ENCODE results near the gene MPLKIP.

The MPLKIP gene

DNA sequence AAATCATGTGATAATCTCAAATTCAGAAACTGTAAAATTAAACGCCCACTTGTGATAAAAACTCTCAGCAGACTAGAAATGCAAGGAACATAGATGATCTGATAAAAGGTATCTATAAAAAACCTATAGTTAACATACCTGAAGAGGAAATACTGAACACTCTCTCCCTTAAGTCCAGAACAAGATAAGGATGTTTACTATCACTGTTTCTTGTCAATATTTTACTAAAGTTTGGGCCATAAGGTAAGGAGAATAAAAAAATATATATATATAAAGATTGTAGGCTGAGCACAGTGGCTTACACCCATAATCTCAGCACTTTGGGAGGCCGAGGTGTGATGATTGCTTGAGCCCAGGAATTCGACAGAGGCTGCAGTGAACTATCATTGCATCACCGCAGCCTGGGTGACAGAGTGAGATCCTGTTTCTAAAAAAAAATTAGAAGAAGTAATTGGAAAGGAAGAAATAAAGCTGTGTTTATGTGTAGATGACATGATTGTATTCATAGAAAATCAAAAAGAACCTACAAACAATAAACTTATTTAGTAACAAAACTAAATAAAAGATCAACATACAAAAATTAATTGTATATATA, 28.4 kb downstream of the MPLKIP start:
- TF ChIP-seq, protein P1, sequence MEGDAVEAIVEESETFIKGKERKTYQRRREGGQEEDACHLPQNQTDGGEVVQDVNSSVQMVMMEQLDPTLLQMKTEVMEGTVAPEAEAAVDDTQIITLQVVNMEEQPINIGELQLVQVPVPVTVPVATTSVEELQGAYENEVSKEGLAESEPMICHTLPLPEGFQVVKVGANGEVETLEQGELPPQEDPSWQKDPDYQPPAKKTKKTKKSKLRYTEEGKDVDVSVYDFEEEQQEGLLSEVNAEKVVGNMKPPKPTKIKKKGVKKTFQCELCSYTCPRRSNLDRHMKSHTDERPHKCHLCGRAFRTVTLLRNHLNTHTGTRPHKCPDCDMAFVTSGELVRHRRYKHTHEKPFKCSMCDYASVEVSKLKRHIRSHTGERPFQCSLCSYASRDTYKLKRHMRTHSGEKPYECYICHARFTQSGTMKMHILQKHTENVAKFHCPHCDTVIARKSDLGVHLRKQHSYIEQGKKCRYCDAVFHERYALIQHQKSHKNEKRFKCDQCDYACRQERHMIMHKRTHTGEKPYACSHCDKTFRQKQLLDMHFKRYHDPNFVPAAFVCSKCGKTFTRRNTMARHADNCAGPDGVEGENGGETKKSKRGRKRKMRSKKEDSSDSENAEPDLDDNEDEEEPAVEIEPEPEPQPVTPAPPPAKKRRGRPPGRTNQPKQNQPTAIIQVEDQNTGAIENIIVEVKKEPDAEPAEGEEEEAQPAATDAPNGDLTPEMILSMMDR (conservative IDR thresholded peaks at IDR 0.05): no peak
- no peak overlapping the region for H3K27ac ChIP-seq

DNA sequence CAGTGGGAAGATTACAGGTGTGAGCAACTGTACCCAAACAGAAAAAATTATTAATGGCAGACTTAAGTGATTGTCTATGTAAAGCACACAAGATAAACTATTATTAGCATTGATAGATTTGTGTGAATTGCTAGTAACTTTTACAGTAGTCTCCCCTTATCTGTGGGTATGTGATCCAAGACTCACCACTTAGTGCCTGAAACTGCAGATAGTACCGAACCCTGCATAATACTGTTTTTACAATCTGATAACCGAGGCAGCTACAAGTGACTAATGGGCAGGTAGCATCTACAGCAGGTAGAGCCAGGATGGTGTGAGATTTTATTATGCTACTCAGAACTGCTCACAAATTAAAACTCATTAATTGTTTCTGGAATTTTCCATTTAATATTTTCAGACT, 31.5 kb downstream of the MPLKIP start:
- TF ChIP-seq, protein P1 (conservative IDR thresholded peaks at IDR 0.05): no peak
- no peak overlapping the region for H3K27ac ChIP-seq

GRCh38 chr7:40101201-40101600, 33.2 kb downstream of the MPLKIP start:
- H3K27ac ChIP-seq: no peak overlapping the region
- TF ChIP-seq, protein P1 (conservative IDR thresholded peaks at IDR 0.05): no peak

- no peak overlapping the region for H3K27ac ChIP-seq
- TF ChIP-seq, protein P1 (conservative IDR thresholded peaks at IDR 0.05): no peak
Measured at GRCh38 chr7:40099837-40100236, 34.6 kb downstream of the MPLKIP start.

DNA sequence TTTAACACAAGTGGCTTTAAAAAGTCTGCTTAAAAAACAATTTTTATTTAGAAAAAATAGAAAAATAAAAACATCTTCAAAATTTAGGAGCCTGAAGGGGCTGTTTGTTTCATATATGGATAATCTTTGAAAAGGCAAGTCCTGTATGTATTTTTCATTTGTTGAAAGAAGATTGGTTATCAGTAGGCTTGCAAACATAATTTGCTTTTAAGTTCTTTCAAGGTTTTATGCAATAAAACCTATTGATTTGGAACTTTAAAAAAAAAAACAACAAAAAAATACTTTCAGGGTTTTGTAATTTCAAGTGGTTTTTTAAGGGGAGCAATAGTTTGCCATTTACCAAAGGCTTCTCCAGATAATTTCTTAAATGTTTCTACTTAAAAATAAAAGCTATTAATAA, 35.6 kb downstream of the MPLKIP start:
- H3K27ac ChIP-seq: peak overlapping the region; percentile 10; the same call in 1 of the 2 replicates
- TF ChIP-seq, protein P1 (conservative IDR thresholded peaks at IDR 0.05): no peak

DNA sequence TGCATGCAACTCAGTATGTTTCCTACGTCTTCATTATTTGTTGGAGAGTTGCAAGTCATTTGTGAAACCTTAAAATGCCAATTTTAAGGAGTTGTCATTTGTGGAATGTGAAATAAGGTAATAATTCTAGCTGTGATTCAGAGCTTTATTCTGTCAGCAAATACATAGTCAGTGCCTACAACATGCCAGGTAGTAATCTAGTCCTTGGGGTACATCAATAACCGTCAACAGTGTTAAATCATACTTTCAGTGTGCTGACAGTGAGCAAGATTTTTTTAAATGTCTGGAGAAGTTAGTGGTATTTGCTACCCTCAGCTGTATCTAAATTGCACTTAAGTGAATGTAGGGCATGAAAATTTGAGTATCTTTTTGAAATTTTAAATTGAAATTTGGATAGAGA, 36.7 kb downstream of the MPLKIP start:
- H3K27ac ChIP-seq: 0 out of 2 replicates have a peak overlapping the region, but pooled peaks have one; percentile 10
- TF ChIP-seq, protein P1 (conservative IDR thresholded peaks at IDR 0.05): no peak

- TF ChIP-seq, protein P1 (conservative IDR thresholded peaks at IDR 0.05): no peak
- no peak overlapping the region for H3K27ac ChIP-seq
Measured at GRCh38 chr7:40095695-40096327, 38.6 kb downstream of the MPLKIP start.

All from VCaP (cell line).